GM23248 (cell line): ENCODE results near the gene S100A4.

Experiments
- EZH2 ChIP-seq: fragments of 200-600 bp; sonication (generic); IDR thresholded peaks from 2 replicates; pipeline ENCODE4 v1.6.1; 2018; ENCODE audit warnings: antibody characterized with exemption, mild to moderate bottlenecking; ENCODE audit not compliant: insufficient read depth, poor library complexity, severe bottlenecking
- EZH2phosphoT487 ChIP-seq: fragments of 200-600 bp; sonication (generic); IDR thresholded peaks from 2 replicates; pipeline ENCODE4 v1.6.1; 2018; ENCODE audit warnings: antibody characterized with exemption, moderate library complexity, mild to moderate bottlenecking, low read depth; ENCODE audit not compliant: insufficient read depth

GRCh38 chr1:153565529-153566374 lies 20.1 kb upstream of the S100A4 start, which contains the start of gene S100A2:
- no peak for TF ChIP-seq EZH2
- TF ChIP-seq EZH2phosphoT487: no peak
